PC-9 (cell line): Measurements from ENCODE around the gene ZNF100.

Experiments
- EZH2 ChIP-seq: fragments of 200-600 bp; sonication (generic); IDR thresholded peaks from 2 replicates; pipeline ENCODE4 v1.8.0; 2017; ENCODE audit warnings: antibody characterized with exemption, low read depth
- TF ChIP-seq, protein P1 (sequence below): fragments of 200-600 bp; sonication (generic); conservative IDR thresholded peaks from 2 replicates; pipeline ENCODE4 v1.6.1; 2017; ENCODE audit warnings: mixed run types, antibody characterized with exemption, mild to moderate bottlenecking, moderate library complexity

DNA sequence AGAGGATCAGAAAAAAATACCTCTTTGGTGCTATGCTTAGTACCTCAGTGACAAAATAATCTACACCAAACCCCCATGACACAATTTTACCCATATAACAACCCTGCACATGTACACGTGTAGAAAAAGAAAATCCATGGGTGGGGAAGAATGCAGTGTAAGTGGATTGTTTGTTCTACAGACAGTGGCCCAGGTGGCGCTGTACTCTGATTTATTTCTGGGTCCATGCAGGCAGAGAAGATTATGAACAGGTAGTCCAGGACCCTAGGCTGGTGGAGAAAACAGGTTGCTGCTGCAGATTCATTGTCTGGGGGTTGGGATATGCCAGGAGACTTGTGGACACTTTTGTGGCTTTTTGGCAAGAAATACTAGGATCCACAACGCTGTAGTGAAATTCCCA is 9.1 kb downstream of the ZNF100 start:
- TF ChIP-seq, protein P1, sequence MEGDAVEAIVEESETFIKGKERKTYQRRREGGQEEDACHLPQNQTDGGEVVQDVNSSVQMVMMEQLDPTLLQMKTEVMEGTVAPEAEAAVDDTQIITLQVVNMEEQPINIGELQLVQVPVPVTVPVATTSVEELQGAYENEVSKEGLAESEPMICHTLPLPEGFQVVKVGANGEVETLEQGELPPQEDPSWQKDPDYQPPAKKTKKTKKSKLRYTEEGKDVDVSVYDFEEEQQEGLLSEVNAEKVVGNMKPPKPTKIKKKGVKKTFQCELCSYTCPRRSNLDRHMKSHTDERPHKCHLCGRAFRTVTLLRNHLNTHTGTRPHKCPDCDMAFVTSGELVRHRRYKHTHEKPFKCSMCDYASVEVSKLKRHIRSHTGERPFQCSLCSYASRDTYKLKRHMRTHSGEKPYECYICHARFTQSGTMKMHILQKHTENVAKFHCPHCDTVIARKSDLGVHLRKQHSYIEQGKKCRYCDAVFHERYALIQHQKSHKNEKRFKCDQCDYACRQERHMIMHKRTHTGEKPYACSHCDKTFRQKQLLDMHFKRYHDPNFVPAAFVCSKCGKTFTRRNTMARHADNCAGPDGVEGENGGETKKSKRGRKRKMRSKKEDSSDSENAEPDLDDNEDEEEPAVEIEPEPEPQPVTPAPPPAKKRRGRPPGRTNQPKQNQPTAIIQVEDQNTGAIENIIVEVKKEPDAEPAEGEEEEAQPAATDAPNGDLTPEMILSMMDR: no peak
- TF ChIP-seq EZH2: no peak
